Tibial nerve (tissue), 3 donors: ENCODE data around the gene WDR91.

Source experiments
- CTCF ChIP-seq, 5 experiments: fragments of 200-600 bp in 3 of 5; fragments of 450-650 bp in 2 of 5; sonication (generic) in 3 of 5; IDR thresholded peaks; one replicate each; pipeline ENCODE4 v1.5.1; 2016 to 2019; ENCODE audit warnings: antibody characterized with exemption in 5 of 5, mild to moderate bottlenecking in 3 of 5, moderate library complexity in 2 of 5
- POLR2A ChIP-seq, 2 donors: fragments of 450-650 bp; IDR thresholded peaks; one replicate each; pipeline ENCODE4 v1.6.1; 2017; ENCODE audit warnings: antibody characterized with exemption in 2 of 2, mild to moderate bottlenecking in 2 of 2, moderate library complexity in 2 of 2

GRCh38 chr7:135205850-135206249 is 5.5 kb downstream of the WDR91 start:
- TF ChIP-seq POLR2A (IDR thresholded peaks at IDR 0.05) (no peak), CTCF (IDR thresholded peaks at IDR 0.05) (no peak)
